ENCODE measurements around the gene OPALIN. TPM values are rescaled to one million over a fixed set of nuclear protein-coding genes. Genes with fewer than 3 reads are reported as not detected.
A peak's percentile ranks its signal among the peaks of the same experiment; 100 is the strongest.

The OPALIN gene
- total RNA-seq, 4 donors from 2014 or later, result not detected

DNA sequence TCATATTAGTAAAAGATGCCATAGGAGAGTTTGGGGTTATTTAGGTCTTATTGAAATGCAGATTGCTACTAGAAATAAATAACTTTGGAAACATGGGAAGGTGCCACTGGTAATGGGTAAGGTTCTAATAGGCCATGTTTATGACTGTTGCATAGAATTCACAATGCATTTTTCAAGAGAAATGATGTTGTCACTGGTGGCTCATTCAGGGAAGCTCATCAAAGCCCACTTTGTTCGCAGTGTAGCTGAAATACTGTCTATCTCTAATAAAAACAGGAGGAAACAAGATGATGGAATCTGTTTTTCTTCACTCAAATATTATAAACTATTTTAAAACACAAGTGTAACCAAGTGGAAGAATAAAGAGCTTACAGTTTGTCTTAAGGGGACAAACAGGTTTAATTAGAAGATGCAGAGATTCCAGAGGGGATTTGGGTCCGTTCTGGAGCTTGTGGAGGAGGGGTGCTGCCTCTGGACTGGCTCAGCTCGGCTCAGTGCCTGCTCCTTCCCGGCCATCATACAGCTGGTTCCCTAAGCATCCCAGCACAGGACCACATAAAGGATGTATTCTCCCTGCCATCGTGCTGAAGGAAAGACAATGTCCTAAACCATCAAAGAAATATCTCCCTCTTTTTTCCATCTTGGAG lies 20.4 kb downstream of the OPALIN start:
- Histone ChIP-seq H3K27ac (no peak overlapping the region), H3K27me3 (peaks cover 5% of the 10 kb centered on the region), H3K4me3 (no peak overlapping the region), H3K9me3 (no peaks in the 10 kb centered on the region), H3K36me3 (no peaks in the 10 kb centered on the region), H3K4me1 (no peaks in the 10 kb centered on the region)
- no peak for ATAC-seq
- WGBS, 2 donors (ENCODE audit: low coverage in 1 of 2), result 32 to 50% methylated on average over 2 to 5 of the region's 5 CpGs
- TF ChIP-seq EP300 (IDR thresholded peaks at IDR 0.05) (no peak), POLR2AphosphoS5 (IDR thresholded peaks at IDR 0.05) (no peak), POLR2A (IDR thresholded peaks at IDR 0.05) (no peak)
- TF ChIP-seq, protein P1, sequence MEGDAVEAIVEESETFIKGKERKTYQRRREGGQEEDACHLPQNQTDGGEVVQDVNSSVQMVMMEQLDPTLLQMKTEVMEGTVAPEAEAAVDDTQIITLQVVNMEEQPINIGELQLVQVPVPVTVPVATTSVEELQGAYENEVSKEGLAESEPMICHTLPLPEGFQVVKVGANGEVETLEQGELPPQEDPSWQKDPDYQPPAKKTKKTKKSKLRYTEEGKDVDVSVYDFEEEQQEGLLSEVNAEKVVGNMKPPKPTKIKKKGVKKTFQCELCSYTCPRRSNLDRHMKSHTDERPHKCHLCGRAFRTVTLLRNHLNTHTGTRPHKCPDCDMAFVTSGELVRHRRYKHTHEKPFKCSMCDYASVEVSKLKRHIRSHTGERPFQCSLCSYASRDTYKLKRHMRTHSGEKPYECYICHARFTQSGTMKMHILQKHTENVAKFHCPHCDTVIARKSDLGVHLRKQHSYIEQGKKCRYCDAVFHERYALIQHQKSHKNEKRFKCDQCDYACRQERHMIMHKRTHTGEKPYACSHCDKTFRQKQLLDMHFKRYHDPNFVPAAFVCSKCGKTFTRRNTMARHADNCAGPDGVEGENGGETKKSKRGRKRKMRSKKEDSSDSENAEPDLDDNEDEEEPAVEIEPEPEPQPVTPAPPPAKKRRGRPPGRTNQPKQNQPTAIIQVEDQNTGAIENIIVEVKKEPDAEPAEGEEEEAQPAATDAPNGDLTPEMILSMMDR (IDR thresholded peaks at IDR 0.05), result no peak

DNA sequence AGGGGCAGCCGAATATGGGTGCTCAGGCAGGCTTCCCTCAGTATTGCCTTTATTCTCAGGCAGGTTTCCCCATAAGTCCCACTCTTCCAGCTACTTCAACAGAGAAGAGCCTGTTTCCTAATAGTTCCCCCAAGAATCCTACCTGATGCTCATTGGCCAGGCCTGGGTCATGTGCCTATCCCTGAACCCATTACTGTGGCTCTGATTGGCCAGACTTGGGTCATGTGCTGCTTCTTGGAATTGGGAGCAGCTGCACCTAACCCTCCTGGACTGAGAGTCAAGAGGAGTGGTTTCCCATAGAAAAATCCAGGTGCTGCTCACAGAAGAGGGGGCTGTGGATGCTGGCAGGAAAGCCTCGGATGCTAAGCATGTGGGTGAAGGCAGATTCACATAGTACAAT lies 21.7 kb downstream of the OPALIN start:
- Histone ChIP-seq H3K4me3 (no peak overlapping the region), H3K27me3 (peaks cover 10% of the 10 kb centered on the region), H3K4me1 (no peaks in the 10 kb centered on the region), H3K9me3 (no peaks in the 10 kb centered on the region), H3K36me3 (no peaks in the 10 kb centered on the region), H3K27ac (no peak overlapping the region)
- 86 to 100% methylated on average over 1 to 2 of the region's 2 CpGs for WGBS, 2 donors (ENCODE audit: low coverage in 1 of 2)
- TF ChIP-seq, protein P1 (IDR thresholded peaks at IDR 0.05), result no peak
- no peak for ATAC-seq

DNA sequence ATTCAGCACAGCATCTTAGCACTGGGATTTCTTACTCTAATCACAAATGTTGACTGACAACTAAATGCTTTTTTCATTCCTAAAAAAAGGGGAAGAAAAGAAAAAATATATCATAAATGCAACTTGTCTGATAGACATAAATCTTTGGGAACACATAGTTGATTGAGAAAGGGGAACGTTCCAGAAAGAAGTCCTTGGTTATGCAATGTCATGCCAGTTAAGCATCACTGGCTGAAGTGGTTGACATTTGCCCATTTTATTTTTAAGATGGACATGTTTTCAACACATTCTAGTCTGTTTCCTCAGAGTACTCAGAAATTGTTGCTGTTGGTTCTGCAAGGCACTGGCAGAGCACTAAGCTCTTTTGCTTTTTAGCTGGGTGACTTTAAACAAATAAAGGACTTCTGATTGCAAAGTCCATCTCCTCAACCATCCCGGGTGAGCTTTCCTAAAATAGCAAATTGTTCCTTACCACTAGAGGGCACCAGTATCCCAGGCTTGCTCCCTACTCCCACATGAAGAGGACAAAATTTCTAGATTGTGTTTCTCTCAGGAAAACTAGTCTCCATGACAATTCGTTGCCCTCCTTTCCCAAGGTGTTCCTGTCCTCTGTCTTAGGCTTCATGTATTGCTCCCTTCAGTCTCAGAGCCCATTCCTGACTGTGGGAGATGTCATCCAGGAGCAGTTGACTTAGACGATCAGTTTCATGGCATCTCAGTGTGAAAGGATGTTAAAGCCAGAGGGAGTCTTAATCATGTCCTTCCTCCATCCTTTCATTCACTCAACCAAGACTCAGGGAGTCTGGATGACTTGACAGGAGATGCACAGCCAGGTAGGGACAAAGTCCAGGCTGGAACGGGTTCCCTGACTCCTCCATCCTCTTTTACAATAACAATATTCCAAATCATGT lies 23.9 kb downstream of the OPALIN start:
- Histone ChIP-seq H3K36me3 (no peaks in the 10 kb centered on the region), H3K27ac (no peak overlapping the region), H3K27me3 (peaks cover 29% of the 10 kb centered on the region), H3K4me3 (no peak overlapping the region), H3K4me1 (no peaks in the 10 kb centered on the region), H3K9me3 (no peaks in the 10 kb centered on the region)
- TF ChIP-seq, protein P1 (IDR thresholded peaks at IDR 0.05), result peak; percentile 30 to 69 (median 50)
- no peak for TF ChIP-seq POLR2AphosphoS5 (IDR thresholded peaks at IDR 0.05)
- 31 to 50% methylated on average over 4 to 5 of the region's 5 CpGs for WGBS, 2 donors (ENCODE audit: low coverage in 1 of 2)
- ATAC-seq, result peak; percentile 55

DNA sequence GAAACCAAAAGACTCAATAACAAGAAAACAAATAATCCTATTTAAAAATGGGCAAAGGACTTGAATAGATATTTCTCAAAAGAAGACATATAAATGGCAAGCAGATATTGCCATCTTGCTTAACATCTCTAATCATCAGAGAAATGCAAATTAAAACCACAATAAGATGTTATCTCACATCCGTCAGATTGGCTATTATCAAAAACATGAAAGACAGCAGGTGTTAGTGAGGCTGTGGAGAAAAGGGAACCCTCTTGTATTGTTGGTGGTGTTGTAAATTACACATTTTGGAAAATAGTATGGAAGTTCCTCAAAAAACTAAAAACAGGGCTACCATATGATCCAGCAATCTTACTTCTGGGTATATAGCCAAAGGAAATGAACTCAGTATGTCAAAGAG lies 25.7 kb downstream of the OPALIN start:
- WGBS, 2 donors (ENCODE audit: low coverage in 1 of 2), result 82 to 100% methylated on average over 1 of the region's 1 CpG
- H3K9me3 ChIP-seq, result no peaks in the 10 kb centered on the region
- H3K36me3 ChIP-seq, result no peaks in the 10 kb centered on the region
- no peak for ATAC-seq
- TF ChIP-seq, protein P1 (IDR thresholded peaks at IDR 0.05), result no peak
- TF ChIP-seq POLR2A (IDR thresholded peaks at IDR 0.05) (no peak), EP300 (IDR thresholded peaks at IDR 0.05) (no peak), POLR2AphosphoS5 (IDR thresholded peaks at IDR 0.05) (no peak)
- peaks cover 33% of the 10 kb centered on the region for H3K27me3 ChIP-seq
- no peak overlapping the region for H3K27ac ChIP-seq
- H3K4me1 ChIP-seq, result no peaks in the 10 kb centered on the region
- no peak overlapping the region for H3K4me3 ChIP-seq

DNA sequence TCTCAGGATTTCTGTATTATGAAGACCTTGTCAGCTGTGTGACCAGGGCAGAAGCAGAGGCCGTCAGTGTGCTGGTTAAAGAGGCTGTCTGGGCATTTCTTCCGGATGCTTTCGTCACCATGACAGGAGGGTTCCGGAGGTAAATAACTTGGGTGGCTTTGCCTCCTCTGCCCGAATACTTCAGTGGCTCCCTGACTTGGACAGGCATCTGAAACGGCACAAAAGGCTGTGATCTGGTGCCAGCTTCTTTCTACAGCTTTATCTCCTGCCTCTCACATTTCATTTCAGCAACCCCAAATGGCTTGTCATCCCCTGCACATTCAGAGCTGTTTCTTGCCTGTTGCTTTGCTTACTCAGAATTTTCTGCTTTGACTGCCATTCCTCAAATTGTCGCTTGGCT lies 31.3 kb downstream of the OPALIN start:
- no peak for ATAC-seq
- 67 to 75% methylated on average over 5 to 7 of the region's 7 CpGs for WGBS, 2 donors (ENCODE audit: low coverage in 1 of 2)
- Histone ChIP-seq H3K27me3 (peaks cover 51% of the 10 kb centered on the region), H3K4me1 (no peaks in the 10 kb centered on the region), H3K27ac (no peak overlapping the region), H3K9me3 (no peaks in the 10 kb centered on the region), H3K36me3 (no peaks in the 10 kb centered on the region), H3K4me3 (no peak overlapping the region)
- TF ChIP-seq EP300 (IDR thresholded peaks at IDR 0.05) (no peak), POLR2AphosphoS5 (IDR thresholded peaks at IDR 0.05) (no peak), POLR2A (IDR thresholded peaks at IDR 0.05) (no peak)
- TF ChIP-seq, protein P1 (IDR thresholded peaks at IDR 0.05), result no peak
